Hepatocyte (in vitro differentiated cells): ENCODE data around the gene PTPRN. TPM values are rescaled to one million over a fixed set of nuclear protein-coding genes. Genes with fewer than 3 reads are reported as not detected.

Source experiments
- DNase-seq: peaks from one replicate; pipeline ENCODE4 v3.0.0-alpha.2; 2016; ENCODE audit warnings: low spot score
- H2AFZ ChIP-seq: fragments of 200-600 bp; sonication (generic); 2 replicates; pipeline ENCODE4 v1.6.0; 2016; ENCODE audit warnings: antibody characterized with exemption, mild to moderate bottlenecking
- H3K27ac ChIP-seq: fragments of 200-600 bp; sonication (generic); 2 replicates; pipeline ENCODE4 v1.5.1; 2016; ENCODE audit warnings: mild to moderate bottlenecking
- H3K27me3 ChIP-seq: fragments of 200-600 bp; sonication (generic); 2 replicates; pipeline ENCODE4 v1.6.1; 2016
- H3K36me3 ChIP-seq: fragments of 200-600 bp; sonication (generic); replicated peaks from 2 replicates; pipeline ENCODE4 v1.5.1; 2016; ENCODE audit warnings: low read depth; ENCODE audit not compliant: insufficient read depth
- H3K4me1 ChIP-seq: fragments of 200-600 bp; sonication (generic); 2 replicates; pipeline ENCODE4 v1.5.1; 2016; ENCODE audit warnings: mild to moderate bottlenecking, moderate library complexity; ENCODE audit not compliant: insufficient read depth
- H3K4me2 ChIP-seq: fragments of 200-600 bp; sonication (generic); 2 replicates; pipeline ENCODE4 v1.6.0; 2016
- H3K4me3 ChIP-seq: fragments of 200-600 bp; sonication (generic); 2 replicates; pipeline ENCODE4 v1.5.1; 2016; ENCODE audit warnings: mild to moderate bottlenecking
- H3K79me2 ChIP-seq: fragments of 200-600 bp; sonication (generic); 2 replicates; pipeline ENCODE4 v1.6.0; 2017; ENCODE audit warnings: mild to moderate bottlenecking
- H3K9me2 ChIP-seq: fragments of 200-600 bp; sonication (generic); replicated peaks from 2 replicates; pipeline ENCODE4 v1.6.0; 2017; ENCODE audit warnings: mild to moderate bottlenecking; ENCODE audit not compliant: insufficient read depth
- H3K9me3 ChIP-seq: fragments of 200-600 bp; sonication (generic); 2 replicates; pipeline ENCODE4 v1.5.1; 2016; ENCODE audit warnings: low read depth, mild to moderate bottlenecking
- H4K20me1 ChIP-seq: fragments of 200-600 bp; sonication (generic); 2 replicates; pipeline ENCODE4 v1.6.0; 2016; ENCODE audit warnings: mild to moderate bottlenecking; ENCODE audit not compliant: insufficient read depth, poor library complexity, severe bottlenecking
- EZH2 ChIP-seq: fragments of 200-600 bp; sonication (generic); IDR thresholded peaks from 2 replicates; pipeline ENCODE4 v1.6.1; 2016; ENCODE audit warnings: antibody characterized with exemption, mild to moderate bottlenecking, borderline replicate concordance
- EZH2phosphoT487 ChIP-seq: fragments of 200-600 bp; sonication (generic); IDR thresholded peaks from one replicate; pipeline ENCODE4 v1.6.1; 2018; ENCODE audit warnings: antibody characterized with exemption, mild to moderate bottlenecking, low read depth, moderate library complexity; ENCODE audit not compliant: unreplicated experiment, severe bottlenecking
- WGBS: methylation state at CpG from one replicate; pipeline ENCODE4 v1.1.6; 2016; ENCODE audit warnings: low lambda C conversion rate; ENCODE audit errors: missing lambda C conversion rate; 5-methylcytosine and 5-hydroxymethylcytosine counted together
- polyA plus RNA-seq: library from polyadenylated mRNA; unstranded; fragments of >200 nt; fragmentation: Nextera tagmentation; extraction: Ambion mirVana; gene quantifications from 2 replicates; pipeline ENCODE4 v1.2.1, GENCODE V29; 2016
- total RNA-seq: library from RNA; depleted of rRNA; stranded (reverse); fragments of >200 nt; gene quantifications from 2 replicates; pipeline ENCODE4 v1.2.3, GENCODE V29; 2014
- TF ChIP-seq, protein P1 (sequence below): fragments of 200-600 bp; sonication (generic); IDR thresholded peaks from 2 replicates; pipeline ENCODE4 v1.5.1; 2016; ENCODE audit warnings: antibody characterized with exemption, mild to moderate bottlenecking; ENCODE audit not compliant: poor library complexity

Gene PTPRN
- total and polyA plus RNA-seq, 2 experiments from 2014 or later, result 4.6 to 9.8 TPM

DNA sequence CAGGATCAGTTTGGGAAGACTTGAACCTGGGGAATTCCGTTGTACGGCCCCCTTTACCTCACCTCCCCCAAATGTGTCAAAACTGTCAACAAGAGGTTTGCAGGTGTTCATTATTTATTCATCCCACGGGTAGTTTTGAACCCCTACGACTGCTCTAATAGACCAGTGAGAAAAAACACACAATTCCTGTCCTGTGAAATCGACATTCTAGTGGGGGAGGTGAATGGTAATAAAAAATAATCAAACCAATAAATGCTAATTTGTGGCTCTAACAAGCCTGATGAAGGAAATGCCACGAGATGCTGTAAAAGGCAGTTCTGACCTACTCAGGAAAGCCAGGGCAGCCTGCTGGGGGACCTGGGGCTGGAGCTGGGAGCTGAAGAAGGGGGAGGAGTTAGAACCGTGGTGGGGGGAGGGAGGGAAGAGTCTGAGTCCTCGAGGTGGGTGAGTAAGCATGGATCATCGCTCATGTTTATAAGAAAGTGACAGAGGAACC is 30.5 kb downstream of the PTPRN start:
- Histone ChIP-seq H3K27me3 (no peaks in the 10 kb centered on the region), H3K36me3 (no peaks in the 10 kb centered on the region), H3K9me2 (no peaks in the 10 kb centered on the region), H3K4me2 (peak overlapping the region; percentile 79), H4K20me1 (no peaks in the 10 kb centered on the region), H2AFZ (peak overlapping the region; percentile 8), H3K27ac (peak overlapping the region; percentile 95), H3K4me3 (peak overlapping the region; percentile 5), H3K79me2 (peaks cover 4% of the 10 kb centered on the region), H3K9me3 (no peaks in the 10 kb centered on the region), H3K4me1 (peaks cover 14% of the 10 kb centered on the region)
- TF ChIP-seq EZH2phosphoT487 (no peak), EZH2 (no peak)
- TF ChIP-seq, protein P1, sequence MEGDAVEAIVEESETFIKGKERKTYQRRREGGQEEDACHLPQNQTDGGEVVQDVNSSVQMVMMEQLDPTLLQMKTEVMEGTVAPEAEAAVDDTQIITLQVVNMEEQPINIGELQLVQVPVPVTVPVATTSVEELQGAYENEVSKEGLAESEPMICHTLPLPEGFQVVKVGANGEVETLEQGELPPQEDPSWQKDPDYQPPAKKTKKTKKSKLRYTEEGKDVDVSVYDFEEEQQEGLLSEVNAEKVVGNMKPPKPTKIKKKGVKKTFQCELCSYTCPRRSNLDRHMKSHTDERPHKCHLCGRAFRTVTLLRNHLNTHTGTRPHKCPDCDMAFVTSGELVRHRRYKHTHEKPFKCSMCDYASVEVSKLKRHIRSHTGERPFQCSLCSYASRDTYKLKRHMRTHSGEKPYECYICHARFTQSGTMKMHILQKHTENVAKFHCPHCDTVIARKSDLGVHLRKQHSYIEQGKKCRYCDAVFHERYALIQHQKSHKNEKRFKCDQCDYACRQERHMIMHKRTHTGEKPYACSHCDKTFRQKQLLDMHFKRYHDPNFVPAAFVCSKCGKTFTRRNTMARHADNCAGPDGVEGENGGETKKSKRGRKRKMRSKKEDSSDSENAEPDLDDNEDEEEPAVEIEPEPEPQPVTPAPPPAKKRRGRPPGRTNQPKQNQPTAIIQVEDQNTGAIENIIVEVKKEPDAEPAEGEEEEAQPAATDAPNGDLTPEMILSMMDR, result no peak
- no peak for DNase-seq
- 18% methylated on average over 7 of the region's 9 CpGs for WGBS

DNA sequence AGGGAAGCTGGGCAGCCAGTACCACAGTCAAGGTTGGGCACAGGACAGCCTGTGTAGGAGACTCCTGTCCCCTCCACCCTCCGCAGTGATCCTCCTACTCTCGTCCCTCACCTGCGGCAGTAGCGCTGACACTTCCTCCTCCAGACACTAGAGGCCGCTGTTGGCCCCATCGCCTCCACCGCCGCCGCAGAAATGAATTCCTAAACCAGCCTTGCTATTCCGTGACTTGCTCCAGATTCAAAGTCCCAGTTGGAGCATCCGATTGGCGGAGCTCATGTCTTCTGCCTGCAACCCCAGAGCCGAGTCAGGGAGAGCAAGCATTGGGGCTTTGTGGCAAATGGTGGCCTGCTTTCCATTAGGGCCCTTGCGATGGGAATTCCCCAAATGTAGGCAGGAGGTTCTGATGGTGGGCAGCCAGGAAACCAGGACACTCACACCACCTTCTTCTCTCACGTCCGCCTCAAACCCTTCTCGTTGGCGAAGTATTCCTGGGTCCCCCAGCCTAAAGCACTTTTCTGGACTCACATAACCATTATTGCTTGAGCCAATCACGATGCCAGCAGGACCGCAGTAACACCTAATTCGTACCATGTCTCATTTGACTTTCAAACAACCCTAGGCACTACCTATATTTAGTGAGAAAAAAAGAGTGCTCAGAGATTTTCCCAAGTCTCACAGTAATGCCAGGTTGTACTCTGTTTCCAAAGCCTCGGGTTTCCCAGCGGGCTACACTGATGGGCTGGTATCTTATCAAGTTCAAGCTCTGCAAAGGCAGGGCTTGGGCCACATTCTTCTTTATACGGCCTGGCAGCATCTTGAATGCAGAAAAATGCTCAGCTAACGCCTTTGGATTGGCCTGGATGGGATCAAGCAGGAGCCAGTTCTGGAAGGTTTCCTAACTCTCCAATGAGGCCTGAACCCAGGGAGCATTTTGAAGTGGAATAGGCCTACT is 31.2 kb downstream of the PTPRN start:
- H3K4me2 ChIP-seq, result peak overlapping the region; percentile 79
- H3K4me1 ChIP-seq, result peaks cover 14% of the 10 kb centered on the region
- DNase-seq, result peak; percentile 90
- 34% methylated on average over 25 of the region's 25 CpGs for WGBS
- no peaks in the 10 kb centered on the region for H3K27me3 ChIP-seq
- H3K9me3 ChIP-seq, result no peaks in the 10 kb centered on the region
- no peak overlapping the region for H3K4me3 ChIP-seq
- H4K20me1 ChIP-seq, result no peaks in the 10 kb centered on the region
- H3K27ac ChIP-seq, result peak overlapping the region; percentile 95
- H3K9me2 ChIP-seq, result no peaks in the 10 kb centered on the region
- TF ChIP-seq, protein P1, result peak; percentile 96
- TF ChIP-seq EZH2, result no peak
- TF ChIP-seq EZH2phosphoT487, result no peak
- no peaks in the 10 kb centered on the region for H3K36me3 ChIP-seq
- H3K79me2 ChIP-seq, result peaks cover 4% of the 10 kb centered on the region
- peak overlapping the region; percentile 23 for H2AFZ ChIP-seq

DNA sequence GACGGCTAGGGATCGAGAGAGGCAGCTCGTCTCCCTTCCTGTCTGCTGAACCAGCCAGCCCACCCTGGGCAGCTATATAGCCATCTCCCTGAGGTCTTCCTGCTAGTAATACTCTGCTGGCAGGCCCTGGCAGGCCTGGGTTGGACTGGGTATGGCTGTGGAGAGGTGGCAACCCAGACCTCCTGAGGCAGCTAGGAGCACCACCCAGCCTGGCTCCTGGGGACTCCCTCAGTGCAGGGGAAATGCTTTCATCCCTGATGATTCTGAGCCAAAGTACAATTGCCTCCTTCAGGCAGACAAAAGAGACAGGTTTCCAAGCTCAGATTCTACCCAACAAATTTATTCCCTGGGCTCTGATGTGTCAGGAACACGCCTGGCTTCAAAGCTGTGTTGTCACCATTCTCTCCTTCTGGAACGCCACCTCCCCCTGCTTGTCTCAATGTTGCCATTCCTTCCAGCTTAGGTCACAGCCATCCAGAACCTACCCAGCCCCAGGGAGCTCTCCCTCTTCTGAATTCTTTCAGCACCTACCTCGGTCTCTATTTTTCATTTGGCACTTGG is 34.8 kb downstream of the PTPRN start:
- H3K4me2 ChIP-seq, result no peak overlapping the region
- no peaks in the 10 kb centered on the region for H3K27me3 ChIP-seq
- peak; percentile 77 for DNase-seq
- H3K4me1 ChIP-seq, result peaks cover 9% of the 10 kb centered on the region
- H2AFZ ChIP-seq, result no peak overlapping the region
- H3K27ac ChIP-seq, result peak overlapping the region; percentile 67
- no peak for TF ChIP-seq EZH2
- TF ChIP-seq, protein P1, result no peak
- TF ChIP-seq EZH2phosphoT487, result no peak
- no peaks in the 10 kb centered on the region for H3K9me2 ChIP-seq
- H3K79me2 ChIP-seq, result no peaks in the 10 kb centered on the region
- H3K4me3 ChIP-seq, result no peak overlapping the region
- no peaks in the 10 kb centered on the region for H4K20me1 ChIP-seq
- WGBS, result 41% methylated on average over 6 of the region's 6 CpGs
- H3K9me3 ChIP-seq, result no peaks in the 10 kb centered on the region
- no peaks in the 10 kb centered on the region for H3K36me3 ChIP-seq
